Measurements from ENCODE around the gene VANGL1.

Gene VANGL1

GRCh38 chr1:115647047-115647446 is 5.3 kb downstream of the VANGL1 start:
- DNase-seq = no peak

DNA sequence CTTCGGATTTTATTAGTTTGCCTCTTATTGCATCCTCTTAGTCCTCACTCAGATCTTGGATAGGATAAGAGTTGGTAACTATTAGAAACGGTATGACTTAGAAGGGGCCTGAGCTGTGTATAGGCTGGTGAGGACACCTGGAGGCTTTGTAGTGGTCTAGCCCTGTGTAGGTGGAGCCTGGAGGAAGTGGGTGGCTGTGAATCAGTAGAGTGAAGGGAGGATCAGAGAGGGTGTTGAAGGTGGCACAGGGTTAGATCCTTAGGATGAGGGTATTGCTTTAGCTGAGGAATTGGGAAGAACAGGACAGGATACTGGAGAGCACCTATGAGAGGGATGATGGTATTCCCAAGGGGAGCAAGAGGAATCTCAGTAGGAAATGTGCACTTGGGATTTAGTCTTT is 5.7 kb downstream of the VANGL1 start:
- DNase-seq = no peak

- no peak for DNase-seq
Observed at GRCh38 chr1:115647919-115648650, 6.3 kb downstream of the VANGL1 start.

- DNase-seq = no peak
Observed at GRCh38 chr1:115648717-115649691, 7.2 kb downstream of the VANGL1 start.

DNA sequence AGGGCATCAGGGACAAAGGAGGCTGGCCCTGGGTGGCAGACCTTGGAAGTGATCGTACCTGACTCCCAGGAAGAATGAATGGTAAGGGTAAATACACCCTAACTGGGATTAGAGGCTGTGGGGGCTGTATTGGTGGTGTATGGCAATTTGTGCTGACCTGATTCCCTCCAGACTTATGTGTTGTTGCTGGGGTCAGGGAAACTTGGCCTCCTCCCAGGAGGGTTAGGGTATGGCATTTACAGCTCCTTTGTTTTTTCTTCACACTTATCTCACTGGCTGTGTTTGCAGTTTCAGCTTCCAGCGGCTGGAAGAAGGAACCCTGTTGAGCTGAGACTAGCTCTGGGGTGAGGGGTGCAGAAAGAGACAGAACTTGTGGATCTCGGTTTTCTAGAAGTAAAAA is 8.2 kb downstream of the VANGL1 start:
- no peak for DNase-seq

GRCh38 chr1:115650961-115651360 is 9.2 kb downstream of the VANGL1 start:
- no peak for DNase-seq

DNA sequence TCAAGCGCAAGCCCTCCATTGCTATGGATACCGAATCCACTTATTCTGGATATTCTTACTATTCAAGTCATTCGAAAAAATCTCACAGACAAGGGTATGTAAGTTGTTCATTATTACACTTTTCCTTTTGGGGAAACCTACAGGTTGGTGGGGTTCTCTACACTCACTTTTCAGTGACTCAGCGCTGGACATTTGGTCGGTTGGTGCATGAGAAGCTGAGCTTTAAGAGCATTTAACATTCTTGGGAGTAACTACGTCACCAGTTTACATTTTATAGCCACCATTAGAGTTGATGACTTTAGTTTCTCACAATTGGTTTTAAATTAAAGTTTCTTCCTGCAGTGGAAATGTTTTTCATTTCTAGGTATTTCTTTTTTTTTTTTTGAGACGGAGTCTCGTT is 9.6 kb downstream of the VANGL1 start:
- DNase-seq = no peak

- no peak for DNase-seq
Observed at GRCh38 chr1:115652236-115652788, 10.5 kb downstream of the VANGL1 start.

DNA sequence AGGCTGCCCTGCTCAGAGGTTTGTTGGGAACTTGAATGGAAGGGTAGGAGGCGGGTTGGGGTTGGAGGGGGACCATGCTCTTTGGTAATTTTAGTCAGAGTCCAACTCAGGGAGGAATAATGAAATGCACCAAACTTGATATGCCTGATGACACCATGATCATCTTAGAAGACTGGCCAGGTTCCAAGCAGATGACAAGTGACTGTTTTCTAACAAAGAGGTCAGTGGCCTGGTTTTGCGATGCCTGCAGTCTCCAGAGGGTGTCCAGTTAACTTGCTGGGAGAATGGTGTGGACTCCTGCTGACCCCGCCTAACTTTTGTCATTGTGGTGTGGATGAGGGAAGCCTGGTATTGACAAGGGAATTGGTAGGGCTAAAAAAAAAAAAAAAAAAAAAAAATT is 12.4 kb downstream of the VANGL1 start:
- DNase-seq = no peak

GRCh38 chr1:115654663-115655305 is 13.0 kb downstream of the VANGL1 start:
- DNase-seq = no peak

- no peak for DNase-seq
Observed at GRCh38 chr1:115655306-115655663, 13.5 kb downstream of the VANGL1 start.

DNA sequence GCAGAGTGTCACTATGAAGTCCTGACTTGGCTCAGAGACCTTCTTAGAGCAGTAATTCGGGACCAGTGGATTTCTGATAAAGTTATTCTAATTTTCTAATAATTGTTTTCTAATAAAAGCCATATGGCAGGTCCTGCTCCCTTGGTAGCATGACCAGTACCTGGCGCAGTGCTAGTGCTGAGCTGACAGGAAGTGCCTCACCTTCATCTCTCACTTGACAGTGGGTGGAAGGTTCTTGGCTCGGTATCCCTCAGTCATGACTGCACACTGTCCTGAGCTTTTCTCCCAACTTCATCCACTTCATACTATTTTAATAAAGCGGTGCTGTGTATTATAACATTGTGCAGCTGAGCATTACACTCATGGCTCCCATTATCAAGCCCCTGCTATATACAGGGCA is 14.1 kb downstream of the VANGL1 start:
- DNase-seq = no peak

DNA sequence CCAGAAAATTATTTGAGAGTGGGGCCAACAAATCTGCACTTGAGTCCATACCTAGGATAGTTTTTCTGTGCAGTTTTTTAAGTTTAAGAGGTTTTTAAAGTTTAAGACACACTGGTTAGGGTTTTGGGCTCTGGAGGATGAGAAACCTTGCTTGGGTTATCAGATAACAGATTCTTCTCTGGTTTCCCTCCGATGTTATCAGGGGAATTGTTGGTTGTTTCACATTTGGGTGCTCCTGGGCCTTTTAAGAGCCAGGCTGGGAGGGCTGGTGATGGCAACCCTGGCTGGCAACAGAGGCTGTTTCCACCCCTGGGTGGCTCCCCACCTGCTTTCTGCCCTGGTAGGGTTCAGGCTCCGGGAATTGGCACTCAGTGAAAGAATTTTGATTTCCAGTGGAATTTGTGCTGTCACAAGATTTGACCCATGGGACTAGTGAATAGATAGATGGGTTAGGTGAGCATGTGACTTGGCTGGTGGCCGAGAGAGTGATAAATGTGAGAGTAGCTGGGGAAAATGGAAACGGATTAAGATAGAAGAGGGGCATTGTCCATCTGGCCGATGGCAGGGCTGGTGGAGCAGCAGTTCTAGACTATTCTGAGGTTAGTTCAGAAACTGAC is 14.8 kb downstream of the VANGL1 start:
- DNase-seq = no peak

- no peak for DNase-seq
Observed at GRCh38 chr1:115658646-115659045, 16.9 kb downstream of the VANGL1 start.

DNA sequence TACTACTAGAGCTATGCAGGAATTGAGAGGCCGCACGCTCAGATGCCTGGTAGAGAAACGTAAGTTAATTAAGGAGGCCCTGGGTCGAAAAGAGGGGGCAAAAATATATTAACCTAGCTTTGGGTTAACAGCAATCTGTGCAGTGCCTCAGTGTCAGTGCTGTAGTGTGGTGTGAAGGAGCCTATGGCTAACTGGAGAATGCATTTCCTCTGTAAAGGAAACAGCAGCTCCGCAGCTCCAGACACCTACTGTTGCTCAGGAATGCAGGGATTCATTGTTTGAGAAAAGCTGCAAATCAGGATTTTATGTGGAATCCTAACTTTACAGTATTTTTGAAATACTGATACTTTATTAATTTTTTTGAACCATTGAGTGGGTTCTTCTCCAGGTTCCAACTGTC is 18.4 kb downstream of the VANGL1 start:
- DNase-seq = no peak

DNA sequence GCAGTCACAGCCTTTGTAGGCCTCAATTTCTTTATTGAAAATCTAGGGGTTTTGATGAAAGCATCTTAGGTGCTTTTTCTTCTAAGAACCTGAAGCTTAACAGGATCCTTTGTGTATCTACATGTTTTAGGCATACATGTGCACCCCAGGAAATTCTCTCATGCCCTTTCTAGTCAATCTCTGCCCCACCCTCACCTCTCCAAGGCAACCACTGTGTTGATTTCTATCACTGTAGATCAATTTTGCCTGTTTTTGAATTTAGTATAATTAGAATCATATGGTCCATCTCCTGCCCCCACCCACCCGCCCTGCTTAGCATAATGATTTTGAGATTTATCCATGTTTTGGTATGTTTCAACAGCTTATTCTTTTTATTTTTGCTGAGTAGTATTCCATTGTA is 19.4 kb downstream of the VANGL1 start:
- DNase-seq = no peak

DNA sequence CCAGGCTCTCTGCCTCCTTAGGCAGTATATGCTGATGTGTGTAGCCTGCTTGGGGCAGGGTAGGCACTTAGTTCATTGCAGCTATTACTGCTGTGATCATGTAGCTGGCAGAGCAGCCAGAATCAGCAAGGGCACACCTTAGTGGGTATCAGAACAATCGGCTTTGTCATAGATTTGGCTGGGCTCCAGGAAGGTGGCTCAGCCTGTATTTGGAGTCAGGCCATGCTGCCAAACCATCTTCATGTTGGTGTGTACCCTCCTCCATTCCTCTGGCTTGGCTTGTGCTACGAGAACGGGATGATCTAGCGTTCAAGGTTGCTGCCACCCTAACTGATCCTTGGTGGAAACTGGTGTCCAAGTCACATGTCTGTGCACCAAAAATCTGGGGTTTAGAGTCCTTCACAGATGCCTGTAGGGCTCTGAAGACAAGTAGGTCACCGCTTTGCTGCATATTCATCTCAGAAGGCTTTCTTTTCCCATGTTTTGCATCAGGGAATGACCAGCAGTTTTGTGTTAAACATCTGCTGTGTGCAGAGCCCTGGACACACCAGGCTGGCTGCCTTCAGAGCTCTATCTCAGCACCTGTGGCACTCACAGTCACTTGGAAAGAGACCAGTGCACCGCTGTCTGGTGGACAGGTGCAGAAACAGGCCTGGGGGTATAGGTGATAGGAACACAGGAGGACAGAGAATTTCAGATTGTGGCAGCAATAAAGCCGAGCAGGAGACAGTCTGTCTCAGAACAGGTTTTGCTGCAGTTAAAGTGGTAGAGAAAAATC is 23.7 kb downstream of the VANGL1 start:
- DNase-seq = no peak

DNA sequence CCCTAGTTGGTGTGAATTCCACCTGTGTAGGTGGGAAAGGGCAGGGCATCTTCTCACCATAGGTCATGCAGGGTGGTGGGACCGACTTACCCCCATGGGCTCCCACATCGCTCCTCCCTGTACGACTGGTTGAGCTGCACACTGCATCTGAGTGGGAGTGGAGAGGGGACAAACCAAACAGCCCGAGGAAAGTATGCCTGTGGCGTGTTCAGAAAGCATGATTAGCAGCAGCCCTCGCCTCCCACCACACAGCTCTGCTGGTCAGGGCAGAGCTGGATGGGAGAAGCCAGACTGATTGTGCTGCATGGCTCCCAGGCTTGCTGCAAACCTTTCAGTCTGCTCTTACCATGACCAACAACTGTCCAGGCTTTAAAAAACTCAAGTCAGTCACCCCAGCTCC is 24.4 kb downstream of the VANGL1 start:
- no peak for DNase-seq

GRCh38 chr1:115666702-115667101 is 24.9 kb downstream of the VANGL1 start:
- DNase-seq = no peak

DNA sequence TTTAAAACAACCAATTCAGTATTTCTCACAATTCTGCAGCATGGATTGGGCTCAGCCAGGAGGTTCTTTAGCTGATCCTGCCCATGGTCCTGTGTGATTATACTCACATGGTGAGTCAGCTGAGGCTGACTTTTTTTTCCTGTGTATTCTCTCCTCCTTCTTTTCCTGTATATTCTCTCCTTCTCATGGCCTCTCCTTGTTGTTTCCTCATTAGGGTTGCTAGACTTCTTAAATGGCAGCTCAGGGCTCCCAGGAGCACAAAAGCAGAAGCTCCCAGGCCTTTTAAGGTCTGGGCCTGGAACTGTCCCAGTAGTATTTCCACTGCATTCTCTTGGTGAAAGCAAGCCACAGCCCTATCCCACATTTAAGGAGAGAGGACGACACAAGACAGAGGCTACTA is 26.8 kb downstream of the VANGL1 start:
- no peak for DNase-seq

GRCh38 chr1:115669002-115669673 is 27.4 kb downstream of the VANGL1 start:
- peak; percentile 12 for DNase-seq

DNA sequence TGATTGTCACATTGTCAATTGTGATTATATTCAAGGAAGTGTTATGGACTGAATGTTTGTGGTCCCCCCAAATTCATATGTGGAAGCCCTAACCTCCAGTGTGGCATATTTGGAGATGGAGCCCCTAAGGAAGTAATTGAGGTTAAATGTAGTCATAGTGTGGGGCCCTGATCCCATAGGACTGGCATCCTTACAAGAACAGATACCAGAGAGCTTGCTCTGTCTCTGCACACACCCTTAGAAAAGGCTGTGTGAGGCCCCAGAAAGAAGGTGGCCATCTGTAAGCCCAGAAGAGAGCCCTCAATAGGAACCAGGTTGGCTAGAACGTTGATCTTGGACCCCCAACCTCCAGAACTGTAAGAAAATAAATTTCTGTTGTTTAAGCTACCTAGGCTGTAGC is 28.1 kb downstream of the VANGL1 start:
- DNase-seq = no peak

All from amniotic stem cell (primary cell).